ENCODE measurements around the gene ABRACL.

DNA sequence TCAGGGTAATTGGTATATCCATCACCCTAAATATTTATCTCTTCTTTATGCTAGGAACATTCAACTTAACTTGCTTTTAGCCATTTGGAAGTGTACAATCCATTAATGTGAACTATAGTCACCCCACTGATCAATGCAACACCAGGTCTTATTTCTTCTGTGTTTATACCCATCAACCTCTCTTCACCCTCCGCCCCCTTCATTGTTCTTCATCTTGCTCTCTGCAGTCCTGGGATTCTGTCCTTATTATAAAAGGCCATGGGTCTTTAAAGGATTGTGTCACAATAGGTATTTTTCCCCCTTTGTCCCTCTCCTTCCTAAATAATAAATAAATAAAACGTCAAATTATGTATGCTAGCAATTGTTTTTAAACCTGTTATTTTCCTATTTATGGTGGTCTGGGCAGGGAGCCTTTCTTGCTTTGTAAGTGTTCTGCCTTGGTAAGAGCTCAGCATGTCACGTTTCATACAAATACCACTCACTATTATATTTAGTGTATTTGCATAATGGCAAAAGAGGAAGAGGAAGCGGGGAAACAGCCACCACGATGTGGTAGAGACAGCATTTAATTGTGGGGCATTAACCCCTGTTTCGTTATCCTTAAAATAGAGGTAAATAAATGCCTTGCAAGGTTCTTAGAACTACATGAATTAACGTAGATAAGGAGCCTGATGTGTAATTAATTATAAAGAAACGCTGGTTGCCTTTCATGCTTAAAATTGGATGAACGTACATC lies 1.9 kb downstream of the ABRACL start:
- TF ChIP-seq EZH2 (IDR thresholded peaks at IDR 0.05; ENCODE audit: low read length, missing control alignments) = no peak
- TF ChIP-seq, protein P1, sequence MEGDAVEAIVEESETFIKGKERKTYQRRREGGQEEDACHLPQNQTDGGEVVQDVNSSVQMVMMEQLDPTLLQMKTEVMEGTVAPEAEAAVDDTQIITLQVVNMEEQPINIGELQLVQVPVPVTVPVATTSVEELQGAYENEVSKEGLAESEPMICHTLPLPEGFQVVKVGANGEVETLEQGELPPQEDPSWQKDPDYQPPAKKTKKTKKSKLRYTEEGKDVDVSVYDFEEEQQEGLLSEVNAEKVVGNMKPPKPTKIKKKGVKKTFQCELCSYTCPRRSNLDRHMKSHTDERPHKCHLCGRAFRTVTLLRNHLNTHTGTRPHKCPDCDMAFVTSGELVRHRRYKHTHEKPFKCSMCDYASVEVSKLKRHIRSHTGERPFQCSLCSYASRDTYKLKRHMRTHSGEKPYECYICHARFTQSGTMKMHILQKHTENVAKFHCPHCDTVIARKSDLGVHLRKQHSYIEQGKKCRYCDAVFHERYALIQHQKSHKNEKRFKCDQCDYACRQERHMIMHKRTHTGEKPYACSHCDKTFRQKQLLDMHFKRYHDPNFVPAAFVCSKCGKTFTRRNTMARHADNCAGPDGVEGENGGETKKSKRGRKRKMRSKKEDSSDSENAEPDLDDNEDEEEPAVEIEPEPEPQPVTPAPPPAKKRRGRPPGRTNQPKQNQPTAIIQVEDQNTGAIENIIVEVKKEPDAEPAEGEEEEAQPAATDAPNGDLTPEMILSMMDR (conservative IDR thresholded peaks at IDR 0.05 in 1 of 2, IDR thresholded peaks at IDR 0.05 in 1 of 2; ENCODE audit: low read depth in 1 of 2, low read length in 2 of 2) = no peak
